Neuronal stem cell (in vitro differentiated cells): Measurements from ENCODE around the gene PHAX. TPM values are rescaled to one million over a fixed set of nuclear protein-coding genes. Genes with fewer than 3 reads are reported as not detected.

Experiments used
- DNase-seq: peaks from one replicate; pipeline ENCODE4 v3.0.0-alpha.2; 2013; ENCODE audit warnings: low spot score
- H2AFZ ChIP-seq: one replicate; pipeline ENCODE4 v1.6.1; 2013; ENCODE audit warnings: mild to moderate bottlenecking, low read length, inconsistent platforms
- H2AK5ac ChIP-seq: 2 replicates; pipeline ENCODE4 v1.6.1; 2013; ENCODE audit warnings: low read depth, mild to moderate bottlenecking, inconsistent platforms, low read length, moderate library complexity, mixed read lengths
- H2BK120ac ChIP-seq: 2 replicates; pipeline ENCODE4 v1.6.1; 2013; ENCODE audit warnings: low read depth, mild to moderate bottlenecking, inconsistent platforms, low read length, moderate library complexity, mixed read lengths
- H2BK12ac ChIP-seq: one replicate; pipeline ENCODE4 v1.6.1; 2013; ENCODE audit warnings: low read length, inconsistent platforms
- H2BK15ac ChIP-seq: 2 replicates; pipeline ENCODE4 v1.6.1; 2013; ENCODE audit warnings: mild to moderate bottlenecking, low read length, inconsistent platforms, mixed read lengths
- H2BK5ac ChIP-seq: one replicate; pipeline ENCODE4 v1.6.1; 2013; ENCODE audit warnings: inconsistent platforms, mild to moderate bottlenecking, low read length, moderate library complexity
- H3K14ac ChIP-seq: one replicate; pipeline ENCODE4 v1.6.1; 2013; ENCODE audit warnings: low read length, inconsistent platforms
- H3K18ac ChIP-seq: 2 replicates; pipeline ENCODE4 v1.6.1; 2013; ENCODE audit warnings: low read length, inconsistent platforms
- H3K23ac ChIP-seq: 2 replicates; pipeline ENCODE4 v1.6.1; 2013; ENCODE audit warnings: low read depth, mild to moderate bottlenecking, mixed read lengths, low read length, inconsistent platforms; ENCODE audit not compliant: poor library complexity
- H3K27ac ChIP-seq: replicated peaks from 3 replicates; pipeline ENCODE4 v1.5.1; 2013; ENCODE audit warnings: low read length, inconsistent platforms
- H3K27me3 ChIP-seq, 3 experiments: 2 replicates each; pipeline ENCODE4 v1.6.1; 2013; ENCODE audit warnings: low read length in 3 of 3, mild to moderate bottlenecking in 2 of 3, inconsistent platforms in 1 of 3, low read depth in 1 of 3, mixed read lengths in 1 of 3, moderate library complexity in 1 of 3; ENCODE audit not compliant: control insufficient read depth in 3 of 3, insufficient read depth in 3 of 3
- H3K36me3 ChIP-seq, 2 donors: replicated peaks in 1 of 2; 2 replicates each; pipeline ENCODE4 v1.6.1; 2013; ENCODE audit warnings: low read length in 2 of 2; ENCODE audit not compliant: control insufficient read depth in 2 of 2, insufficient read depth in 2 of 2
- H3K4ac ChIP-seq: 2 replicates; pipeline ENCODE4 v1.6.1; 2013; ENCODE audit warnings: inconsistent platforms, mild to moderate bottlenecking, low read length, moderate library complexity
- H3K4me1 ChIP-seq, 2 donors: 1 replicate in 1 of 2; 2 replicates in 1 of 2; pipeline ENCODE4 v1.6.1; 2013; ENCODE audit warnings: low read length in 2 of 2, low read depth in 1 of 2; ENCODE audit not compliant: control insufficient read depth in 2 of 2, insufficient read depth in 1 of 2
- H3K4me2 ChIP-seq: one replicate; pipeline ENCODE4 v1.6.1; 2013; ENCODE audit warnings: mild to moderate bottlenecking, low read length, inconsistent platforms; ENCODE audit not compliant: insufficient read depth, poor library complexity, severe bottlenecking
- H3K4me3 ChIP-seq, 2 donors: 2 replicates each; pipeline ENCODE4 v1.5.1; 2013; ENCODE audit warnings: low read length in 2 of 2, mild to moderate bottlenecking in 2 of 2, inconsistent platforms in 1 of 2, moderate library complexity in 1 of 2
- H3K79me1 ChIP-seq: one replicate; pipeline ENCODE4 v1.6.1; 2013; ENCODE audit warnings: low read depth, mild to moderate bottlenecking, inconsistent platforms, low read length, moderate library complexity
- H3K9ac ChIP-seq: one replicate; pipeline ENCODE4 v1.6.1; 2013; ENCODE audit warnings: mild to moderate bottlenecking, low read depth, low read length, inconsistent platforms; ENCODE audit not compliant: poor library complexity
- H3K9me3 ChIP-seq, 2 donors: replicated peaks in 1 of 2; 2 replicates each; pipeline versions ENCODE3 to v1.6.1; 2013; ENCODE audit warnings: low read length in 2 of 2, mild to moderate bottlenecking in 2 of 2, inconsistent platforms in 1 of 2, low read depth in 1 of 2, mixed read lengths in 1 of 2, moderate library complexity in 1 of 2; ENCODE audit not compliant: control insufficient read depth in 2 of 2, insufficient read depth in 1 of 2
- H4K8ac ChIP-seq: one replicate; pipeline ENCODE4 v1.6.1; 2013; ENCODE audit warnings: low read depth, mild to moderate bottlenecking, inconsistent platforms, low read length, moderate library complexity
- H4K91ac ChIP-seq: one replicate; pipeline ENCODE4 v1.6.1; 2013; ENCODE audit warnings: low read length, low read depth, mild to moderate bottlenecking, inconsistent platforms; ENCODE audit not compliant: poor library complexity
- whole genome bisulfite sequencing, 2 donors: extraction: QIAGEN DNeasy Blood & Tissue Kit; methylation state at CpG; one replicate each; pipeline ENCODE4 v1.1.7; 2013; ENCODE audit warnings: missing lambda C conversion rate in 2 of 2, mixed read lengths in 1 of 2; ENCODE audit not compliant: insufficient read length in 2 of 2, insufficient replicate concordance in 1 of 2; ENCODE audit errors: extremely low coverage in 2 of 2; 5-methylcytosine and 5-hydroxymethylcytosine counted together
- small RNA-seq: library from polyadenylated mRNA; stranded (forward); fragments of <200 nt; extraction: miRNeasy Mini kit (QIAGEN cat#:217004); gene quantifications from one replicate; pipeline ENCODE3, GENCODE V24; 2013; ENCODE audit not compliant: insufficient read depth

PHAX gene

DNA sequence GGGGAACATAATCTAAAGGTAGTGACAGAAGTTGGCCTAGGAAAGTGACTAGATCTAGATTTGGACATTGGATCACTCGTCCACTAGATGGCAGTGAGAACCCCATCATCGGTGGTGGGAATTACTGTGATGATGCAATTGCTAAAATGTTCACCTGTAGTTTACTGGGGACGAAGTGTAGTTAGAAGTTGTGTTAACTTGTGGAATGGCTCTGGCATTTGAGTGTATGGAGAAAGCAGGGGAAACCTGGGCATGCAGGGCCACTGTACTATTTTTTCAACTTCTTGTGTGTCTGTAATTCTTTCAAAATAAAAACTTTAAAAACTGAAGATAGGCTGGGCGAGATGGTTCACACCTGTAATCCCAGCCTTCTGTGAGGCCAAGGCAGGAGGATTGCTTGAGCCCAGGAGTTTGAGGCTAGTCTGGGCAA lies 75.5 kb downstream of the PHAX start:
- peak overlapping the region; percentile 12 for H2AFZ ChIP-seq
- no peak overlapping the region for H2BK5ac ChIP-seq
- H2BK120ac ChIP-seq, result no peak overlapping the region
- H3K27me3 ChIP-seq, result peaks cover 0 to 2% (median 0%) of the 10 kb centered on the region in 3 experiments
- no peak overlapping the region for H2BK15ac ChIP-seq
- H3K27ac ChIP-seq, result no peak overlapping the region
- H3K4me3 ChIP-seq, result no peak overlapping the region
- H3K9ac ChIP-seq, result no peak overlapping the region
- no peak overlapping the region for H3K4ac ChIP-seq
- WGBS, 2 donors, result no CpG with 5 or more reads among the region's 4 CpGs
- H3K23ac ChIP-seq, result no peak overlapping the region
- H3K79me1 ChIP-seq, result no peaks in the 10 kb centered on the region
- no peaks in the 10 kb centered on the region for H3K9me3 ChIP-seq
- no peak overlapping the region for H2BK12ac ChIP-seq
- peaks cover 2 to 3% of the 10 kb centered on the region in 2 donors for H3K4me1 ChIP-seq
- peak; percentile 46 for DNase-seq
- H3K4me2 ChIP-seq, result no peak overlapping the region
- H4K8ac ChIP-seq, result no peak overlapping the region
- no peaks in the 10 kb centered on the region for H3K36me3 ChIP-seq
- no peak overlapping the region for H3K14ac ChIP-seq
- no peak overlapping the region for H2AK5ac ChIP-seq
- no peak overlapping the region for H3K18ac ChIP-seq
- no peak overlapping the region for H4K91ac ChIP-seq

Small RNA genes within 50 kb of the gene (small RNA-seq; reads per million reads assigned to genes)
- gene BOLA3P3 (not detected), gene RNU6-290P (not detected)
